Stimulated activated CD8-positive, alpha-beta memory T cell treated with anti-CD3 and anti-CD28 coated beads, Interleukin-12 subunit alpha, Interleukin-12 subunit beta, amount 100 ng/mL, for 24 hours (primary cell): ENCODE measurements around the gene HK1.

Experiments used
- DNase-seq: peaks from one replicate; pipeline ENCODE4 v3.0.0-alpha.2; 2020; ENCODE audit errors: extremely low read depth

The HK1 gene

DNA sequence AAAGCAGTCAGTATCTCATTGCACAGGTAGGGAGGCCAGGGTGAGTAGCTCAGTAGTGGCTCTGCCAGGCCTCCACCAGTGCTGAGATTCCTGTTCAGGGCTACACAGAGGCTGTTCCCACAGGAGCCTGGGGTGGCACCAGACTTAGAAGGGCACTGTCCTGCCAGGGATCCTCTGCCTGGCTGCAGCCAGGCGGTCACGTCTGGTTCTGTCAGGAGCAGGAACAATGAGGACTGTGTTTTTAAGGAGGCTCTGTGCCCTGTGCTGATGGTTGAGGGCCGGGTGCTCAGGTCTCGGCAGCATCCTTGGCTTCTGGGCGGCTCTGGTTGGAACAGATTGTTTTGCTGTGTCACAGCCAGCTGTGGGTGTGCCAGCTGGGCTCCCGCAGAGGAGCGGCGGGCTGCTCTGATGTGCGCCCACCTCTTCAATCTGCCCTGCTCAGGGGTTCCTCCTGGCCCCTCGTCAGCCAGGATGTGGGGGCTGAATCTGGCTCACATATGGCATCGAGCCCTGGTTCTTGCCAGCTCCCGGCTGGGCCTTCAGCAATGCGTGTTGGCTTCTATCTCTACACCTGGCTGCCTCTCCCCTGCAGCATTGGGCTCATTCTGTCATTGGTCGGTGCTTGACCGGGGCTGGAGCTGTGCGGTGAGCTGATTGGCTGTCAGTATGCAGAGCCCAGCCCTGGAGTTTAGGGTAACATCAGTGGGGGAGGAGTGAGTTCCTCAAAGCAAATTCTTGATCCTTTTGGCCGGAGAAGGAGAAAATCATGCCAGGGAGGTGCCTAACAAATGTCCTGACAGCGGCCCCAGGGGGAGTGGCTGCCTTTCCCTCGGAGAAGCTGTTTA is 97.2 kb downstream of the HK1 start:
- no peak for DNase-seq

DNA sequence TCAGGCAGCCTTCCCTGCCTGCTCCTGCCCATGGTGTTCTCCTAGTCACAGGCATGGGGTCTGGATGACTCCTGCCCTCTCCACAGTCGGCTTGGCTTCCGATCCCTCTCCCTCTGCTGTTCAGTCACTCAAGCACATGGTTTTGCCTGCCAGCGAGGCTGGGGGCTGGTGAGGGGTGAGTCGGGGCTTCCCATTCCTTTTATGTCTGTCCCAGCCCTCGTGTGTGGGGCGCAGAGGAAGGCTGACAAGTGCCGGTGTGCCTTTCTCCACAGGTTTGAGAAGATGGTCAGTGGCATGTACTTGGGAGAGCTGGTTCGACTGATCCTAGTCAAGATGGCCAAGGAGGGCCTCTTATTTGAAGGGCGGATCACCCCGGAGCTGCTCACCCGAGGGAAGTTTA is 98.4 kb downstream of the HK1 start:
- no peak for DNase-seq

DNA sequence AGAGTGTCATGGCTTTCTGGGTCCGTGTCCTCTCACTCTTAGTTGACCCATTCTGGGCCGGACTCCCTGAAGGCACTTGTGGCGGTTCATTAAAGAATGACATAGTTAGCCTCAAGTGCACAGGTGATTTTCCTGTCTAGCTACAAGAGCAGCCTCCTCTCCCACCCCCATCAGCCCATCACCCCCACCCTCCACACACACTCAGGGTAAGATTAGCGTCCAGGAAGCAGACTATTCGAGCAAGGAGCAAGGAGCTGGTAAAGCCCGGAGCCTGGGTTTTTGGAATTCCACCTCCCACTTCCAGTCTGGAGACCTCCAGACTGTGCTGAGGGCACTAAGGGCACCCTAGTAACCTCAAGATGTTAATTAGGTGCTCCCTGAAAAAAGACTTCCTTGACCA is 98.9 kb downstream of the HK1 start:
- DNase-seq: no peak

DNA sequence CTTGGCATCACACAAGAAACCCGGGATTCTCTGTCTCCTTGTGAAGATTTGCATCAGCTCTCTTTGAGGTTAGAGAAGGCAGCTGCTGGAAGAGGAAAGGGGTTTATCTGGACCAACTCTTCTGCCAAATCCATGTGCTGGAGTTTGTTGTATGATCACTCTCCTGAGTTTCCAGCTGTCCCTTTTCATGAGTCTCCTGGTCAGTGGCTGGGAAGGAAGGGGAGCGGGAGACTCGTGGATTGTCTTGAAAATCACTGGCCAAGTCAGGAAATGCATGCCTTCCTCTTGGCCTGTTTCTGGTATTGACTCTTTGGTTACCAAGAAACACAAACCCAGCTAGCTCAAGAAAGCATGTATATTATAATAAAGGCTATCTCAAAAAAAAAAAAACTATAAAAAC is 99.6 kb downstream of the HK1 start:
- no peak for DNase-seq

DNA sequence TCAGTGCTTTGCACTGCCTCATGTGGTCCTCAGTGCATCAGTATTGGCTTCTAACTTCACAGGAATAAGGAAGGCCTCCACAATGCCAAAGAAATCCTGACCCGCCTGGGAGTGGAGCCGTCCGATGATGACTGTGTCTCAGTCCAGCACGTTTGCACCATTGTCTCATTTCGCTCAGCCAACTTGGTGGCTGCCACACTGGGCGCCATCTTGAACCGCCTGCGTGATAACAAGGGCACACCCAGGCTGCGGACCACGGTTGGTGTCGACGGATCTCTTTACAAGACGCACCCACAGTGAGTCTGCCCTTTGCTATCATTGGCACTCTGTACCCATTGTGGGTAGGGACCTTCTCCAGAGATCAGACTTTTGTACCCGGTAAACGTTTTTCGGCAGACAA is 101.5 kb downstream of the HK1 start:
- DNase-seq: no peak

DNA sequence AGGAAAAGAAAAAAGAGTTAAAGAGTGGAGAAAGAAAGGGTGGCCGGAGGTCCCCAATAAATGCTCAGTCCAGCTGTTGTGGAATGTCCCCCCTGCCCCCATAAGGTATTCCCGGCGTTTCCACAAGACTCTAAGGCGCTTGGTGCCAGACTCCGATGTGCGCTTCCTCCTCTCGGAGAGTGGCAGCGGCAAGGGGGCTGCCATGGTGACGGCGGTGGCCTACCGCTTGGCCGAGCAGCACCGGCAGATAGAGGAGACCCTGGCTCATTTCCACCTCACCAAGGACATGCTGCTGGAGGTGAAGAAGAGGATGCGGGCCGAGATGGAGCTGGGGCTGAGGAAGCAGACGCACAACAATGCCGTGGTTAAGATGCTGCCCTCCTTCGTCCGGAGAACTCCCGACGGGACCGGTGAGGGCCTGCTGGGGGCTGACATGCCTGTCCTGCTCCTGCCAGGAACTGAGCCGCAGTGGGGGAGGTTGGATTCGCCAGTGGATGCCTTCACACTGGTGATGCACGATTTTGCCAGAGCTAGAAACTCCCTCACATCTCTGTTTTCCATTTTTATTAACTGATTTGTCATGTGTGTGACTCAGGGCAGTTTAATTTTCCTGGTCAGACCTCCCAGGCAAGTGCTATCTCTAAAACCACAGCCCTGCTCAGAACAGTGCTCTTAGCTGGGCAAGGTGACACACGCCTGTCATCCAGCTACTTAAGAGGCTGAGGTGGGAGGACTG is 104.3 kb downstream of the HK1 start:
- no peak for DNase-seq

DNA sequence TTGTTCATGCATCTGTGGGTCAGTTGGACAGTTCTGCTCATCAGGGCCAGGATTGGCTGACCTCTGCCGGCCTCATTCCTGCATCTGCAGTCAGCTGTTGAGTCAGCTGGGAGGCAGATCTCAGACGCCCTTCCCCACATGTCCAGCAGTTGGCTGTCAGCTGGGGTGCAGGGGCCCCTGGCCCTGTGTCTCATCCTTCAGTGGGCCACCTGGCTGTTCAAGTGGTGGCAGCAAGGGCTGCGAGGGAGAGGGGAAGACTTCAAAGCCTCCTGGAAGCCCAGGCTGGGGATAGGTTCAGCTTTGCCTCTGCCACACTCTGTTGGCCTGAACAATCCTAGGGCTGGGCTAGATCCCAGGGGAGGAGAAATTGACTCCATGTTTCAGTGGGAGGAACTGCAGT is 105.3 kb downstream of the HK1 start:
- no peak for DNase-seq

DNA sequence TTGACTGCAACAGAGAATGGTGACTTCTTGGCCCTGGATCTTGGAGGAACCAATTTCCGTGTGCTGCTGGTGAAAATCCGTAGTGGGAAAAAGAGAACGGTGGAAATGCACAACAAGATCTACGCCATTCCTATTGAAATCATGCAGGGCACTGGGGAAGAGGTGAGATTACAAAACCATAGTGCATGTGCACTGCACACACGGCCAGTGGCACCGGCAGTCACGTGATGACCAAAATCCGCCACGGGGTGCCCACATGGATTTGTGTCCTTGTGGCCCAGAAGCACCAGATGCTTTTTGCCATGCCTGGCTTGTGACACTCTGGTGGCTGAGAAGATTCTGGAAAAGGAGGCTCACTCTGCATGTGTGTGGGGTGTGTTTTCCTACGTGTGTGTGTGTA is 106.0 kb downstream of the HK1 start:
- no peak for DNase-seq

DNA sequence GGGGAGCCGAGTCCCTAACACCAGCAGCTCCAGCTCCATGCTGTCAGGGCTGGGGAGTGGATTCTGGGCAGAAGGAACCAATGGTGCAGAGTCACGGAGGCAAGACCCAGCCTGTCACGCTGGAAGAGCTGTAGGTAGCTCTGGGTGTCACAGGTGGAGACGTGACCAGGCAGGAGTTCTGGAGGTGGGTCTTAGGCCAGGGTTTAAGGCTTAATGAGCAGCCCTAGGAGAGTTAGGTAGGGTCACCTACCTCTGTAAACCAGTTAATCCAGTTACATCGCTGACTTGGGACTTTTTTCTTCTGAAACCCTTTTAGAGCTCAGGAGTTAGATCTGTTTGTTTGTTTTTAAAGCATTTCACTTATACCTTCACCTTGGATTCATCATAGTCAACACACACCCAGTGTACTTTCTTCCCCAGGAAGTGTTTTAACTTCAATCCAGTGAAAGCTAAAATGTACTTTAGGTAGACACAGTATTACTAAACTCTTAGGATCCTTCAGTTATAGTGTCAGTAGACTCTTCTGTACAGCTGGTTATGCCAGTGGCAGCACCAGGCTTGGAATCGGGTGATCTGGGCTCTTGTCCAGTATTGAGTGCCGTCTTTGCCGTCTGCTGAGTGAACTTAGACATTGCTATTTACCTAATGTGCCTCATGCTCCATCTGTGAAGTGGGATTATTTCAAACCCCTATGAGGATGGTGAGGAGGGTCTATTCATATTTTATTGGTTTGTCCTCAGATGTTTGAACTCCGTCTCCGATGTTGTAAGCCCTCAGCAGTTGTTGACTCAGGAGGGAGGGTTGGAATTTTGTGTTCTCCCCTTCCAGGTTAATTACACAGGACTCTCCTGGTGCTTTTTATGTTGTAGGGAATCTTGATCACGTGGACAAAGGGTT is 107.4 kb downstream of the HK1 start:
- no peak for DNase-seq

DNA sequence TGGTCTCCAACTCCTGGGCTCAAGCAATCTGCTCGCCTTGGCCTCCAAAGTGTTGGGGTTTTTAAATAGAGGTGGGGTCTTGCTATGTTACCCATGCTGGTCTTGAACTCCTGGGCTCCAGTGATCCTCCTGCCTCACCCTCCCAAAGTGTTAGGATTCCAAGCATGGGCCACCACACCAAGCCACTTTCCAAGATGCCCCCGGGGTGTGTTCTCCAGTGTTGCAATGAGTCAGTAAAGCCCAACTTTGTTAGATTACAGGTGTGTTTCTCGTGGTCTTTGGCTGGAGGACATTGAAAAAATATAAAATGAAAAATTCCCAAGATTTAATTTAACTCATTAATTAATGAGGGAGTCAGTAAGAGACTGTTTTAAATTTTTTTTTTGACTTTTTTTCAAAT is 109.2 kb downstream of the HK1 start:
- no peak for DNase-seq

DNA sequence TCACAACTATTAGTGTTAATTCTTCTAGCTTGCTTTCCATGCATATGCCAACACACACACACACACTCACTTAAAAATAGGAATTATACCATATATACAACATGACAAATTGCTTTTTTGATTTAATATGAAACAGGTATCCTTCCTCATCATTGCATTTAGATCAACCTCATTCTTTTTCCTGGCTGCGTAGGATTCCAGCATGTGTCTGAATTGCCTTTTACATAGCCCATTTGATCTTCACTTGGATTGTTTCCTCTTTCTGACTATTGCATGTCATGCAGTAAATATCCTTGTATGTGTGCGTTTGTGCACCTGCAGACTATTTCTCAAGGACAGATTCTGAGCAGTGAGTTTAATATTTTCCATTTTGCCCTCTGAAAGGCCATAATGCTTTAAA is 110.2 kb downstream of the HK1 start:
- no peak for DNase-seq

DNA sequence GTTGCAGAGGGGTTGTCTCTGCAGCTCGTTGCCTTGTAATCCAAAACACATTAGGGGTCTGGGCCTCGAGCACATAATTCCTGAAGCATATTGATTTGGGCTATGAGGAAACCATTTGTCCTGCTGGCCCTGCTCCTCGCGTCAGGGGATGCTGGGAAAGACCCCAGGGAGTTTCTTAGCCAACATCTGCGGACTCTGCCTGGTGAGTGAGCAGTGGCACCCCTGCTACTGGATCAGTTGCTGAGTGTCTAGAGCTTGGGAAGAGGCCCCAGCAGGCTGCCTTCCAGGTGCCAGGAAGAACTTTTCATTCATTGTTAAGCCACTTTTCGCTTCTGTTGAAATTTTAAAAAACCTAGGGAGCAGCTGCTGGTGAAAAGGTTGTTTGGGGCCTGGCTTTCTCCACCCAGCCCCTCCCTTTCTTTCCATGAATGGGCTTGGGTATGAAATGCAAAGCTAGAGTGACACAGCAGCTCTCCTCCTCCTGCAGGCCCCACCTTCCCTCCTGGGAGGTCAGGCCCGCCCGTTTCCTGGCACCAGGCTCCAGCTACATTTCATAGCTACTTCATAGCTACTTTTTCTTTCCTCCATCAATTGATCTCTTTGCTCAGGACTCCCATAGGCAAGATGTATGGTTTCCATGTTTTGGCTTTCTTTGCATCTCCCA is 111.7 kb downstream of the HK1 start:
- DNase-seq: no peak

DNA sequence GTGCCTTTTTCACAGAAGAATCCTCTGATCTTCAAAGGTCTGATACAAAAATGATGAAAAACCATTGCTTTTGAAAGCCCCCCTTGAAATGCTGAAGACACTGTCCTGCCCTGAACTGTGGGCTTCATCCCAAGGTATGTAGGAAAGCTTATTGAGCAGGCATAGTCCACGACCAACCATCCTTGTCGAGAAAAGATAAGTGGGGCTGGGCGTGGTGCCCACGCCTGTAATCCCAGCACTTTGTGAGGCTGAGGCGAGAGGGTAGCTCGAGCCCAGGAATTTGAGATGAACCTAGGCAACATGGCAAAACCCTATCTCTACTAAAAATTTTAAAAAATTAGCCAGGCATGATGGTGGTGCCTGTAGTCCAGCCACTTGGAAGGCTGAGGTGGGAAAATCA is 112.9 kb downstream of the HK1 start:
- no peak for DNase-seq

DNA sequence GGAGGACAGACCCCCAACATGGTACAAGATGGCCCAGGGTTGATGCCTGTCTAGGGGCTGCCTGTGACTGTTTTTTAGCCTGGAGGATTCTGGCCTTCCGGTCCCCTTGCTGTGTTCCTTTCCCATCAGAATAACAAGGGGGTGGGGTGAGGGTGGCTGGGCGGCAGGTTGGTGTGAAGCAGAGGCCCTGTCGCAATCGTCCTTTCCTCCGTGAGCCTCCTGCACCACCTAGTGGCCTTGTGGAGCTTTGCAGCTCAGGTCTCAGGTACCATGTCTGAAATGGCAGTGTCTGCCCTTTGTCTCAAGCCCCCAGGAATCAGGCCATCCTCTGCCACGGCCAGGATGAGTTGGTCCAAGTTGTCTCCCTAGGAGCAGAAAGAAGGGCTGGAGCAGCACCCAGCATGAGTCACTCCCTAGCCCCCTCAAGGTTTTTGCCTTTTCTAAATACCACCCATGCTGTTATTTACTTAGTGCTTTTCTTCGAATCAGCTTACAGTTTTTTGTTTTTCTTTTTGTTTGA is 114.2 kb downstream of the HK1 start:
- peak; percentile 28 for DNase-seq

DNA sequence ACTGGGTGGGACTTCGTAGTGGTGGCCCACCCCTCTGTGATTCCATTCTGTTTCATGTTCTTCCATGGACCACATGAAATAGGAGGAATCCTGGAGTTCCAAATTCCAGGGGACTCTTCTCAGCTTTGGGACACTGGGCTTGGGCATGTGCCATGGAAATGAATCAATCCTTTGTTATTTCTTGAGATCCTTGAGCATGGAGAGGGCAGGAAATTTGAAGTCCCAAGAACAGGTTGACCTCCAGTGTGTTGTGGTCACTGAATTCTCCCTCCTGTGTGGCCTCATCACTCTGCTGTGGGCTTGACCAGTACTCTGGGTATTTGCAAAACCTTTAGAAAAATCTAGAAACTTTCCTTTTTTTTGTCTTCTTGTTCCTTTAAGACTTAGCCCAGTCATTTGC is 115.7 kb downstream of the HK1 start:
- no peak for DNase-seq

DNA sequence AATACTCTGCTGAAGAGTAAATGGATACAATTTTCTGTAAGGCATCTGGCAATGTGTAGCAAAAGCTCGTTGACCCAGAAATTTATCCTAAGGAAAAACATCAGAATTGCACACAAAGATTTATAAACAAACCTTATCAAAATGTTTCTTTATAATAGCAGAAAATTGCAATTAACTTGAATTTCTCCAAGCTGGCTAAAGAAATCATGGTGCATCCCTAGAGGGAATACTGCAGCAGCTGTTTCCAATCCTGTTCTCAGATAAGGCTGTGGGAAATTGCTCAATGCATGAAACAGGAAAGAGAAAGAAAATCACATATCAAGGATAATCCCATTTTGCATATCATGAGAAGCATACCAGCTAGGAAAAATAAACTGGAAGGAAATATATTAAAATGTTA is 119.7 kb downstream of the HK1 start:
- no peak for DNase-seq

DNA sequence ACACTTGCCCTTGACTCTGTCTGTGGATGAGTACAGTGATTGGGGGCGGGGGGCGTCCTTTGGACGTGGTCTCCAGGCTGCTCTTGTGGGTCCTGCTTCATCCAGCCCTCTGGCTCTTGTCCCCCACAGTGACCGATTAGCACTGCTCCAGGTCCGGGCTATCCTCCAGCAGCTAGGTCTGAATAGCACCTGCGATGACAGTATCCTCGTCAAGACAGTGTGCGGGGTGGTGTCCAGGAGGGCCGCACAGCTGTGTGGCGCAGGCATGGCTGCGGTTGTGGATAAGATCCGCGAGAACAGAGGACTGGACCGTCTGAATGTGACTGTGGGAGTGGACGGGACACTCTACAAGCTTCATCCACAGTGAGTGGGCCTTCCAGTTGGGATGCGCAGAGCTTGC is 120.2 kb downstream of the HK1 start:
- no peak for DNase-seq

DNA sequence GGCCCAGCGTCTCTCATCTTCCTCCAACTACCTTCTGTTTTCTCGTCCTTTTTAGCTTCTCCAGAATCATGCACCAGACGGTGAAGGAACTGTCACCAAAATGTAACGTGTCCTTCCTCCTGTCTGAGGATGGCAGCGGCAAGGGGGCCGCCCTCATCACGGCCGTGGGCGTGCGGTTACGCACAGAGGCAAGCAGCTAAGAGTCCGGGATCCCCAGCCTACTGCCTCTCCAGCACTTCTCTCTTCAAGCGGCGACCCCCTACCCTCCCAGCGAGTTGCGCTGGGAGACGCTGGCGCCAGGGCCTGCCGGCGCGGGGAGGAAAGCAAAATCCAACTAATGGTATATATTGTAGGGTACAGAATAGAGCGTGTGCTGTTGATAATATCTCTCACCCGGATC is 122.6 kb downstream of the HK1 start:
- DNase-seq: no peak

DNA sequence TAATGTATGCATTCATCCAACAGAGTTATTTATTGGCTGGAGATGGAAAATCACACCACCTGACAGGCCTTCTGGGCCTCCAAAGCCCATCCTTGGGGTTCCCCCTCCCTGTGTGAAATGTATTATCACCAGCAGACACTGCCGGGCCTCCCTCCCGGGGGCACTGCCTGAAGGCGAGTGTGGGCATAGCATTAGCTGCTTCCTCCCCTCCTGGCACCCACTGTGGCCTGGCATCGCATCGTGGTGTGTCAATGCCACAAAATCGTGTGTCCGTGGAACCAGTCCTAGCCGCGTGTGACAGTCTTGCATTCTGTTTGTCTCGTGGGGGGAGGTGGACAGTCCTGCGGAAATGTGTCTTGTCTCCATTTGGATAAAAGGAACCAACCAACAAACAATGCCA is 123.1 kb downstream of the HK1 start:
- no peak for DNase-seq

DNA sequence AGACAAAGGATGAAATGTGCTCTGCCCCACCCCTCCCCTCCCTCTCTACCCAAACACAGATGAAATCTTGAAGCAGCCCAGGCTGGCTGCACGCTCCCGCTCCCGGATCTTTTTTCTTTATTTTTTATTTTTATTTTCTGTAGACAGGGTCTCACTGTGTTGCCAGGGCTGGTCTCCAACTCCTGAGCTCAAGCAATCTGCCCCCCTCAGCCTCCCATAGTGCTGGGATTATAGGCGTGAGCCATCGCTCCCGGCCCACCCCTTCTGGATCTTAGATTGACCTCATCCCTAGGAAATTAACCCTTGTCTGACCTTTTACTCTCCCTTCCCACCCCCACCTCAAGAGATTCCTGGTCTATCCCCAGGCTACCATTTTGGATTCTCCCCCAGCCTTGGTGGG is 124.1 kb downstream of the HK1 start:
- no peak for DNase-seq

DNA sequence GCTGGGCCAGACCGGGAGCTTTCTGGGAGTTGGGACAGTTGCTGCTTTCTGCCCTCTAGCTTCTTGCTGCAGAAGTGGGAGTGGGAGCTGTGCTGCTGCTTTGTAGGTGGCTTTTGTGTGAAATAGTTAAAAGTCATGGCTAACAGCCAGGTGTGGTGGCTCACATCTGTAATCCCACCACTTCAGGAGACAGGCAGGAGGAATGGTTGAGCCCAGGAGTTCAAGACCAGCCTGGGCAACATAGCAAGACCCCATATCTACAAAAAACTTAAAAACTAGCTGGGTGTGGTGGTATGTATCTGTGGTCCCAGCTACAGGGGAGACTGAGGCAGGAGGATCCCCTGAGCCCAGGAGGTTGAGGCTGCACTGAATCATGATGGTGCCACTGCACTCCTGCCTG is 124.8 kb downstream of the HK1 start:
- DNase-seq: no peak

DNA sequence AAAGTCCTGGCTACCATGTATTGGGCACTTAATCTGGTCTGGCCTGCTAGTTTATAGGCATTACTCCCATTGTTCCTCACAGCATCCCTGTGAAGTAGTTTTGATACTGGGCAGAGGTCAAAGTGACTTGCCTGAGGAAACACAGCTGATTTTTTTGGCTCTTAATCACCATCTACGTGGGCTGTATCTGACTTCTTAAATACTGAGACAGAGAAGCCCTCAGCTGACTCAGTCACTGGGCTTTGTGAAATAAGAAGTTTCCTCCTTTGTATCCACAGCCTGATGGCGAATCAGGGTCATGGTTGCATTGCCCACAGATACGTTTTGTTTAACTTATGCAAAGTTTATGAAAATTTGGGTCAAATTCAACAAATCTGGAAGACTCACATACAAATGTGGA is 125.2 kb downstream of the HK1 start:
- DNase-seq: no peak
